Muscle layer of colon (tissue), 2 donors: ENCODE results near the gene ADSS1.

Experiments
- H3K27ac ChIP-seq: one replicate; pipeline ENCODE4 v1.7.0; 2013; ENCODE audit warnings: low read depth, mild to moderate bottlenecking, low read length, moderate library complexity
- H3K27me3 ChIP-seq, 2 donors: one replicate each; pipeline ENCODE4 v1.7.0; 2013; ENCODE audit warnings: low read length in 2 of 2, mild to moderate bottlenecking in 2 of 2; ENCODE audit not compliant: insufficient read depth in 2 of 2, control insufficient read depth in 1 of 2
- H3K36me3 ChIP-seq: one replicate; pipeline ENCODE4 v1.7.0; 2013; ENCODE audit warnings: mild to moderate bottlenecking, low read length; ENCODE audit not compliant: insufficient read depth
- H3K4me1 ChIP-seq: one replicate; pipeline ENCODE4 v1.7.0; 2013; ENCODE audit warnings: mild to moderate bottlenecking, low read length; ENCODE audit not compliant: insufficient read depth
- H3K4me3 ChIP-seq, 2 donors: one replicate each; pipeline ENCODE4 v1.7.0; 2013; ENCODE audit warnings: low read length in 2 of 2, low read depth in 1 of 2, mild to moderate bottlenecking in 1 of 2, moderate library complexity in 1 of 2
- H3K9ac ChIP-seq: one replicate; pipeline ENCODE4 v1.7.0; 2013; ENCODE audit warnings: low read length
- H3K9me3 ChIP-seq: one replicate; pipeline ENCODE4 v1.7.0; 2013; ENCODE audit warnings: mild to moderate bottlenecking, low read length
- donor health status: abdominal sarcoma.
- donor health status: Adenocarcinoma of cecum.

Gene ADSS1

DNA sequence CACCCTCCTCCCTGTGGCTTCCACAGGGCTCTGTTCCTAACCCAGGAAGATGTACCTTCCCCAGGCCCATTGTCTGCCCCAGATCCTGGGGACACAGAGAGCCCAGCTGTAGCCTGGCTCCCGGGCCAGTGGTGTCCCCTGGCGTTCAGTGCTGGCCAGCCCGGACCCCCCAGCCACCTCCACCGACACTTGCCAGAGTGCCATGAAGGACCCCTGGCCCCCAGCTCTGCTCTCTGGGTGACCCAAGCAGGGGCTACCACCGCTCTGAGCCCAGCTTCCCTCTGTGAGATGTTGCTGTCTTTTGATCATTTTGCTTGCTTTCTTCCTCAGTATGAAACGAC, 28.4 kb upstream of the ADSS1 start:
- H3K9ac ChIP-seq, result no peak overlapping the region
- no peaks in the 10 kb centered on the region for H3K9me3 ChIP-seq
- no peak overlapping the region for H3K27ac ChIP-seq
- H3K4me1 ChIP-seq, result peaks cover 64% of the 10 kb centered on the region
- H3K4me3 ChIP-seq, result no peak overlapping the region
- H3K36me3 ChIP-seq, result no peaks in the 10 kb centered on the region
- H3K27me3 ChIP-seq, result no peaks in the 10 kb centered on the region

- Histone ChIP-seq H3K27ac (no peak overlapping the region), H3K27me3 (no peaks in the 10 kb centered on the region), H3K36me3 (no peaks in the 10 kb centered on the region), H3K4me3 (no peak overlapping the region), H3K4me1 (peaks cover 53% of the 10 kb centered on the region), H3K9me3 (no peaks in the 10 kb centered on the region), H3K9ac (no peak overlapping the region)
Observed at GRCh38 chr14:104696671-104697316, 27.2 kb upstream of the ADSS1 start.

- Histone ChIP-seq H3K4me3 (no peak overlapping the region), H3K27me3 (no peaks in the 10 kb centered on the region), H3K9me3 (no peaks in the 10 kb centered on the region), H3K4me1 (peaks cover 52% of the 10 kb centered on the region), H3K27ac (peak overlapping the region; percentile 60), H3K9ac (no peak overlapping the region), H3K36me3 (no peaks in the 10 kb centered on the region)
Observed at GRCh38 chr14:104697317-104697703, 26.7 kb upstream of the ADSS1 start.

- Histone ChIP-seq H3K9me3 (no peaks in the 10 kb centered on the region), H3K27ac (peak overlapping the region; percentile 60), H3K27me3 (no peaks in the 10 kb centered on the region), H3K4me1 (peaks cover 52% of the 10 kb centered on the region), H3K9ac (no peak overlapping the region), H3K4me3 (no peak overlapping the region), H3K36me3 (no peaks in the 10 kb centered on the region)
Observed at GRCh38 chr14:104697892-104698583, 26.0 kb upstream of the ADSS1 start.

DNA sequence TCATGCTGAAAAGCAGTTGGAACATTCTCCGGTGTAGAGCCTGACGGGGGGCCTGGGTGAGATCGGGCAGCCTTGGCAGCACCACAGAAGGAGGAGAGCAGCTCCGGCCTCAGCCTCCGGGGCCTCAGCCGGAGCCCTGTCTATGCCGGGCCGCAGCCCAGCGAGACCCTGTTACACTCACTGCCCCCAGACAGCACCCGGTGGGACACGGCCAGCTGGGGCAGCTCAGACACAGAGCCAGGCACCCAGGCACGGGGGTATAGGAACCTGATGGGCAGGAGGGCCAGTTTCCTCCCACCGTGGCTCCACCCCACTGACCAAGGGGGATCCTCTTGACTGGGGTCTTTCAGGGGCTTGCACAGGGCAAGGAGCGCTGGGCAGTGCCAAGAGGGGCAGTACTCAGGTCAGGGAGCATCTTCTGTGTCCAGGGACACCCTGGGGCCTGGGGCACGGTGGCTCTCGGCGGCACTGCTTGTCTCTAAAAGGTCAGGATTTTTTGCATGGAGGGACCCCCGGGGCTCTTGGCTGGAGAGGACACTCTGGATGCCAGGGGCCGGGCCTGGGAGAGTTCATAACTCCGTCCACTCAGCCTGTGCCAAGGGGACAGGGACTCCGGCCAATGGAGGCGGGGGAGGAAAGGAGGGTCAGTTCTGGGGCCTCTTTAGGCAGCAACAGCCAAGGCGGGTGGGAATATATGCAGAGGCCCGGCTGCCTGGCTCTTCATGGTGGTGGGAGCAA, 25.2 kb upstream of the ADSS1 start:
- H3K9ac ChIP-seq, result no peak overlapping the region
- no peaks in the 10 kb centered on the region for H3K9me3 ChIP-seq
- peak overlapping the region in 1 of 2 donors; percentile 4 for H3K4me3 ChIP-seq
- peak overlapping the region; percentile 44 for H3K27ac ChIP-seq
- H3K36me3 ChIP-seq, result peaks cover 3% of the 10 kb centered on the region
- no peaks in the 10 kb centered on the region for H3K27me3 ChIP-seq
- H3K4me1 ChIP-seq, result peaks cover 52% of the 10 kb centered on the region

DNA sequence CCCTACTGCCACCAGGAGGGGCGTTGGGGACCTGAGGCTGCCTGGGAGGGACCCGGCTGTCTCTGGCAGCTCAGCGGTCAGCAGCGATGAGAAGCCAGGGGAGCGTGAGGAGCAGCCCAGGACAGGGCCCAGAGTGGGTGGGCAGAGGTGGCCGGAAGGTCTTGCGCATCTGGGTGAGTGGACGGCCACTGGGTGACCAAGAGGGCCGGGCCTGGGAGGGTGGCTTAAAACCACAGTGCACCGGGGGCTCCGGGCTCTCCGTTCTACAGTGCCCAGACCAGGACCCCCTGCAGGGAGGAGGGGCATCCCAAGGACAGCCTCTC, 24.6 kb upstream of the ADSS1 start:
- Histone ChIP-seq H3K9ac (no peak overlapping the region), H3K27me3 (no peaks in the 10 kb centered on the region), H3K4me1 (peaks cover 47% of the 10 kb centered on the region), H3K27ac (peak overlapping the region; percentile 44), H3K4me3 (peak overlapping the region in 1 of 2 donors; percentile 4), H3K36me3 (peaks cover 8% of the 10 kb centered on the region), H3K9me3 (no peaks in the 10 kb centered on the region)

GRCh38 chr14:104700225-104700651, 23.8 kb upstream of the ADSS1 start:
- Histone ChIP-seq H3K4me1 (peaks cover 46% of the 10 kb centered on the region), H3K9ac (no peak overlapping the region), H3K27me3 (no peaks in the 10 kb centered on the region), H3K9me3 (no peaks in the 10 kb centered on the region), H3K27ac (no peak overlapping the region), H3K36me3 (peaks cover 15% of the 10 kb centered on the region), H3K4me3 (no peak overlapping the region)

DNA sequence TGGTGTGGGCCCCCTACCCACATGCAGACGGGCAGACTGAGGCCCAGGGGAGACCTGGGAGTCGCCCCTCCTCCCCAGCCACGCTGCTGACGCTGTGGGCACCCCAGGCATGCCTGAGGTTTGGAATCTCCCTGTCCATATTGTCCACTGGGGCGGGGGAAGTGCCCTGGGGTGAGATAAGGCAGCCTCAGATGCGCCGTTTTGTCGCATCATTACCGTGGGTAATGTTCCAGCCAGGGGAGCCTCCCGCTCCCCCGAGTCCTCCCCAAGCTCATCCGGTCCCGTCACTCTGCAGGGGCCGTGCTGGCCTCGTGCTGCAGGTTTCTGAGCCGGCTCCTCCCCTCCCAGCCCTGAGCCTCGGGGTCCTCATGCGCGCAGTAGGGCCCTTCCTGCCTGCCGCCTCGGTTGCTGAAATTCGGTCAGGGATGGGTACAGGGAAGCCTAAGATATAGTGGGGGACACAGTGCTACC, 23.2 kb upstream of the ADSS1 start:
- Histone ChIP-seq H3K4me3 (no peak overlapping the region), H3K27ac (no peak overlapping the region), H3K9me3 (no peaks in the 10 kb centered on the region), H3K4me1 (peaks cover 44% of the 10 kb centered on the region), H3K27me3 (no peaks in the 10 kb centered on the region), H3K36me3 (peaks cover 15% of the 10 kb centered on the region), H3K9ac (no peak overlapping the region)

DNA sequence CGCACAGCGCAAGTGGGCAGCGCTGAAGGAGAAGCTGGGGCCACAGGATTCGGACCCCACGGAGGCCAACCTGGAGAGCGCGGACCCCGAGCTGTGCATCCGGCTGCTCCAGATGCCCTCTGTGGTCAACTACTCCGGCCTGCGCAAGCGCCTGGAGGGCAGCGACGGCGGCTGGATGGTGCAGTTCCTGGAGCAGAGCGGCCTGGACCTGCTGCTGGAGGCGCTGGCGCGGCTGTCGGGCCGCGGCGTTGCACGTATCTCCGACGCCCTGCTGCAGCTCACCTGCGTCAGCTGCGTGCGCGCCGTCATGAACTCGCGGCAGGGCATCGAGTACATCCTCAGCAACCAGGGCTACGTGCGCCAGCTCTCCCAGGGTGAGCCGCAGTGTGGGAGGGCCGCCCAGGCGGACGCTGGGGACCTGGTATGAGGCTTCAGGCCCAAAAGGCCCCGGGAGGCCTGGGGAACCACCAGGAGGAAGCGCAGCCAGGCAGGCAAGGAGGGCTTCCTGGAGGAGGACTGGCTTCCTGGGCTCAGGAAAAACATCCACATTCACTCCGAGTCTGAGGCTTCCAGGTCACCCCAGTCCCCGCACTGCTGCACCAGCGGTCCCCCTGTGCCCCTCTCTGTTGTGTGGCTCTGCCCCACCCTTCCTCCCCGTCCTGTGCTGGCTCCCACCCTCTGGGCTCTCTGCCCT, 22.5 kb upstream of the ADSS1 start:
- H3K9me3 ChIP-seq, result no peaks in the 10 kb centered on the region
- H3K27me3 ChIP-seq, result no peaks in the 10 kb centered on the region
- peaks cover 37% of the 10 kb centered on the region for H3K4me1 ChIP-seq
- H3K4me3 ChIP-seq, result no peak overlapping the region
- peaks cover 15% of the 10 kb centered on the region for H3K36me3 ChIP-seq
- H3K27ac ChIP-seq, result no peak overlapping the region
- no peak overlapping the region for H3K9ac ChIP-seq

DNA sequence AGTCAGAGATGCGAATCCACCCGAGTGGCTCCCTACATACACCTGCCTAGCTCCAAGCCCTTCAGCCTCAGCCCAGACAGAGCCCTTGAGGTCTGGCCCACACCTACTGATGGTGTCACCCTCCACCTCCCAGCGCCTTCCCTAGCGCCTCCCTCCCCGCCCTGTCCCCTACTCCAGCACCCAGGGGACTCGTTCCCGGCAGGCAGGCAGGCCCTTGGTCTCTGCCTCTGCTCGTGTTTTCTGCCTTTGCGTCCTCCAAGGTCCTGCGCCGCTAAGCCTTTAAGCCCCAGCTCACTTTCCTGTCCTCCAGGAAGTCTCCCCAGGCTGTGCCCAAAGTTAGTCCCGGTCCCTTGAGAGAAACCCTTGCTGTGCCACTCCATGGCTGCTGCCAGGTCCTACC, 21.9 kb upstream of the ADSS1 start:
- Histone ChIP-seq H3K27me3 (no peaks in the 10 kb centered on the region), H3K36me3 (peaks cover 15% of the 10 kb centered on the region), H3K27ac (no peak overlapping the region), H3K4me3 (no peak overlapping the region), H3K4me1 (peaks cover 36% of the 10 kb centered on the region), H3K9ac (no peak overlapping the region), H3K9me3 (no peaks in the 10 kb centered on the region)

DNA sequence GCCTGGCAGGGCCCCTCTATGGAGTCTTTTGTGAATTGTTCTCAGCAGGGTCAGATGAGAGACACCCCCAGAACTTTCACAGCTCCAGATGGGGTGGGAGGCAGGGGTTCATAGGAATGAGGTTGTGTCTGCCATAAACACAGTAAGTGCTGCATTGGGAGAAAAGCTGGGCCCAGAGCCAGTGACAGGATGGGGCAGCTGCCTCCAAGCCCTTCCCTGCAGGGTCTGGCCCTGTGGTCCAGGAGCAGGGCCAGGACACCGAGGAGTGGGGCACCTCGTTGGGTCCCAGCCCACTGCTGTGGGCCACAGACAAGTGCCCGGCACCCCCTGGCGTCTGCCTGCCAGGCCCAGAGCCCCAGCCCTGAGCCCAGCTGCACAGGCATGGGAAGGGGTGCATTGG, 21.4 kb upstream of the ADSS1 start:
- no peak overlapping the region for H3K4me3 ChIP-seq
- no peaks in the 10 kb centered on the region for H3K27me3 ChIP-seq
- H3K27ac ChIP-seq, result no peak overlapping the region
- peaks cover 31% of the 10 kb centered on the region for H3K4me1 ChIP-seq
- no peak overlapping the region for H3K9ac ChIP-seq
- no peaks in the 10 kb centered on the region for H3K9me3 ChIP-seq
- H3K36me3 ChIP-seq, result peaks cover 15% of the 10 kb centered on the region
